GM18867 (cell line): Measurements from ENCODE around the gene SLF1.
A peak's percentile ranks its signal among the peaks of the same experiment; 100 is the strongest.
"Not testable (repeated sequence)": the region's sequence is repeated elsewhere in the genome, so short reads cannot be mapped to it uniquely, and the experiment has no call there.

Experiments used
- ATAC-seq: cut with Tn5 transposase; IDR thresholded peaks from one replicate; pipeline ENCODE4 v1.9.1; 2021; ENCODE audit warnings: mild to moderate bottlenecking, moderate library complexity; ENCODE audit not compliant: unreplicated experiment

Gene SLF1

DNA sequence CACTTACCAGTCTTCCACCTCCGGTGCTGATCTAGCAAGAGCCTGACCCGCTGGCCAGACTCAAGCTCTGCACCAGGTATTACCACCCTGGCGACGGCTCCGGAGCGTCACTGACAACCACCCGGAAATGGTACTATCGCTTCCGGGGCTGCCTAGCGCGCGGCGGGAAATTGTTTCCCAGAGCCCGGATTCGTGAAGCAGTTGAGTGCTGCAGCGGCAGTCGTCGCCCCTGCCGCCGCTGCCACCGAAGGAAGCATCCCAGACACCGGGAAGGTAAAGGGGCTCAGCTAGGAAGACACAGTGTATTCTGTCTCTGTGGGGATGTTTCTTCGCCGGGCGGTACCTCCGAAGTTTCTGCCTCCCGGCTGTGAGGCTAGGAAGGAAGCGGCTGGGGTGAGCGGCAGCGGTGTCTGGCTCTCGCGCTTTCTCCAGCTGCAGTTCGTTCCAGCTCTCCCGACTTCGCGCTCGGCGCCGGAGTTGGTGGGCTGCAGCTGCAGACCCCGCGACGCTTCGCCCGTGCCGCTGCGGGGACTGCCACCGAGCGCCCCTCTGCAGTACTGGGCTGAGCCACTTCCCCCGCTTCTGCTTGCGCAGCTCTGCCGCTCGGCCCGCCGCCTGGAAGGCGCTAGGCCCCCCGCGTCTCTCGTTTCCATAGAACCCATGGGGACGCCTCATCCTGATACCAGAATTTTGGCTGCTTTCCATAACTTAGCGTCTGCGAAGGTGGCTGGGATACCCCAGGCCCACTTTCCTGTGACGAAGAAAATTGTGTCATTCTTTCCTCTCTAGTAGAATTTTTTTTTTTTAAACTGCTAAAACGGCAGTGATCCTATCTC lies at the start of gene SLF1, which contains the start of gene KIAA0825:
TSS of gene SLF1 (plus strand) at position 177 of the 836 bp plus-strand sequence. CDS start 10,142 bp downstream, outside the sequence.
TSS of gene KIAA0825 (minus strand) at position 112 of the 836 bp plus-strand sequence. CDS start 81,478 bp downstream, outside the sequence.
- peak; percentile 99 for ATAC-seq

DNA sequence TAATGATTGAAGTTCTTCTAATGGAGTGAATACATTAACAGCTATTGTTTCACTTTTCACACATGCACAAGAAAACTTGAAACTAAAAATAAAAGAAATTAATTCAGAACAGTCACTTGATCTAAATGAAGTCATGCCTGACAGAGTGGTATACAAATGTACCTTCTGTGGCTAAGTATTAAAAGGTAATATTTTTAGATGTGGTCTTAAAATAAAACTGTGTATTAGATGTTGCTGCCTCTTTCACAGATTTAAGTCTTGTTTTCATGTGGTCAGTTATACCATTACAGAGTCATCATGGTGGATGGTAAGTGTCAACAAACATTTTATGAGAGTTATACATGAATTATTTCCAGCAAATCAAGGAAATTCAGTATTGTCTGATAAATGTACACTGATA lies 47.1 kb upstream of the SLF1 start:
- no peak for ATAC-seq

DNA sequence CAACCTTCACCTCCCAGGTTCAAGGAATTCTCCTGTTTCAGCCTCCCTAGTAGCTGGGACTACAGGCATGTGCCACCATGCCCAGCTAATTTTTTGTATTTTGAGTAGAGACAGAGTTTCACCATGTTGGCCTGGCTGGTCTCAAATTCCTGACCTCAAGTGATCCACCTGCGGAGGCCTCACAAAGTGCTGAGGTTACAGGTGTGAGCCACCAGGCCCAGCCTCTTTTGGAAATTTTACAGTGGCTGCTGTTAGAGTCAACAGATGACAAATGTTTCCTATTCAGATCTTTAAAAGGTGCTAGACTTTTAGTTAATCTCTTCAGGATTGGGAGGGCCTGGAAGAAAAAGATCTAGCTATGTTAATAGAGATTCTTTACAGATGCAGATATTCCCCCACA lies 45.1 kb upstream of the SLF1 start:
- ATAC-seq = not testable (repeated sequence)

DNA sequence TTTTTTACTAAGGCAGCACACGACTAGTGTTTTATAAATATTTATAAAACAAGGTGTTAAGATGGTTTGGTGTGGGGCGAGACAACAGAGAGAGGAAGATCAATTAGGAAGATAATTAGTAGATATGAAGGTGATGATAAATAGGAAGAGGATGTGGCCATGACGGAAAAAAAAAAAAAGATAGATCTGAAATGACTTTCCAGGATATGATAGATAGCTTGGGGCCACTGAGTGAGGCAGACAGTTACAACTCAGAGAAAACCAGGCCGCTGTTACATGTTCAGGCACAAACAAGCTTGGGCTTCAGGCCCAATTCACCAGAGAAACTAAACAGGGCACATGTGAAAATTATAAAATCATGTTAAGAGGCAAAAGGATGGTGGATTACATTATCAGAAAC lies 43.3 kb upstream of the SLF1 start:
- ATAC-seq = no peak

DNA sequence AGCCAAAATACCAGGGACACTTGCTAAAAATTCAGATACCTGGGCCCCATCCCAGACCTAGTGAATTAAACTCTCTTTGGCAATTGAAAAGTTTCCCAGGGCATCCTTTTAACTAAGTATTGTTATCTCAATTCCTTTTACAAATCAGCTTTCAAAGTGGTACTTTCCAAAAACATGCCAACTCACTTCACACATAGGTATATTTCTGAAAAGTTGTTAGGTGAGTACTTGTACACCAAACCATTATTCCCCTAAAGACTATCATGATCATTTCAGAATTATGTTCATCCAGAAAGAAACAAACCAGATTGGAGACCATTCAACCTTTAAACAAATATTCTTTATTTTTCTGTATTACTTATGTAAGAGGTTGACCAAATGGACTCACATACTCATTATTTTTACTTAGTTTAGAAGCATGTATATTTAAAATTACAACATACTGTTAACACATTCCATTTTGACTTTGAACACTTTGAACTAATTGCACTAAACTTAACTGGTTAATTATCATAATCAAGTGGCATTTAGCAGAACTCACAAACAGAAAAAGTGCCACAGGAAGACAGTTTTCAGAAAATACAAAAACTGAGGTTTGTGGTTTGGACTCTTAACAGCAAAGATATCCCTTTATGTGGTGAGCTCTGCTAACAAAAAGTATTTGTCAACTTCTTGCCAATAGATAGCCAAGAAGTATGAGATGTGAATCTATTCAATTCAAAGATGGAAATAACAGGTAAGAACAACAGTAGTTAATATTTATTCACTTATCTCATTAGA lies 40.8 kb upstream of the SLF1 start:
- ATAC-seq = peak; percentile 93

DNA sequence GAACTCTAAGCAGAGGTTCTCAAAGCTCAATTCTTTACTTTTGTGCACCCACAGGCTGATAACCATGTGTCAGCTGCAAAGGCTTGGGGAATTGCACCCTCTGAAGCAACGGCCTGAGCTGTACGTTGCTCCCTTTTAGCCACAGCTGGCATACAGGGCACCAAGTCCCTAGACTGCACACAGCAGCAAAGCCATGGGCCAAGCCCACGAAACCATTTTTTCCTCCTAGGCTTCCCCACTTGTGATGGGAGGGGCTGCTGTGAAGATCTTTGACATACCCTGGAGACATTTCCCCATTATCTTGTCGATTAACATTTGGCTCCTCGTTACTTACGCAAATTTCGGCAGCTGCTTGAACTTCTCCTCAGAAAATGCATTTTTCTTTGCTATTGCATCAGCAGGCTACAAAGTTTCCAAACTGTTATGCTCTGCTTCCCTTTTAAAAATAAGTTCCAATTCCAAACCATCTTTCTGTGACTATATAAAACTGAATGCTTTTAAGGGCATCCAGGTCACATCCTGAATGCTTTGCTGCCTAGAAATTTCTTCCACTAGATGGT lies 23.1 kb upstream of the SLF1 start:
- no peak for ATAC-seq

DNA sequence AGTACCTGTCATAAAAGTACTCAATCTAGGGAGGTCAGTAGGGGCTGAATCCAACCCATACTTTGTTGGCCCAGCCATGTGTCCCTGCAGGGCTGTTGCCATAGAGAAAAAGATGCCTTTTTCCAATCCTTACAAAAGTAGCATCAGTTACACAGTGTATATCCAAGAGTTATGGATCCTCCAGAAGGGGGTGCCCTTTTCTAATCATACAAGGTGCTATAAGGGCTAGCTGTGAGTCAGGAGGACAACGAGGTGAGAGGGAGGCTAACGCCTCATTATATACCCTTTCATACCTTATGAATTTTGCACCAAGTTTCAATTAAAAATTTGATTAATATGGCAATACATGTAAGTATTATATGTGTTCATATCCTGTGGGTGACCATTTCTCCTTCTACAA lies 4.9 kb upstream of the SLF1 start:
- no peak for ATAC-seq

DNA sequence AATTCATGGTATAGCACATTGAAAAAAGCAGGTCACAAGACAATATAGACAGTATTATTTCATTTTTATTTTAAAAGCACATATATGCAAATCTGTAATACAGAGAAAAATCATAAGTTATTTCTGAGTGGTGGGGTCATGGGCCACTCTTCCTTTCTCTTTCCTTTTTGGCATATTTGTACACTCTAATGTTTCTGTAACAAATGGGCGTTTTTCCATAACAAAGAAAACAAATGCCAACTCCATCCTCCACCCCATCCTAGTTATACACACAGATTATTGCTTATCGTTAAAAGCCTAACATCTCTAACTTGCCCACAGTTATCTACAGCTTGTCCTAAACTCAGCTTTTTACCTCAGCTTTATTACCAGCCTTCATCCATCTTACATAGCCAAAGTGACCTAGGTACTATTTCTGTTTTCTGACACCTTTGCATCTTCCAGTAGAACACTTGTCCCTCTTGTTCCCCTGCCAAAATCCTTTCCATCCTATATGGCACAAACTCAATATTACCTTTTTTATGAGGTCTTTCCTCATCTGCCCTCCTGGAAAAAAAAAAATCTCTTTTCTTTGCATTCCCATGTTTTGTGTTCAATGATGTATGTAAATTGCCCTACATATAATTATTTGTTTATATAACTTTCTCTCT lies 4.2 kb upstream of the SLF1 start:
- no peak for ATAC-seq

DNA sequence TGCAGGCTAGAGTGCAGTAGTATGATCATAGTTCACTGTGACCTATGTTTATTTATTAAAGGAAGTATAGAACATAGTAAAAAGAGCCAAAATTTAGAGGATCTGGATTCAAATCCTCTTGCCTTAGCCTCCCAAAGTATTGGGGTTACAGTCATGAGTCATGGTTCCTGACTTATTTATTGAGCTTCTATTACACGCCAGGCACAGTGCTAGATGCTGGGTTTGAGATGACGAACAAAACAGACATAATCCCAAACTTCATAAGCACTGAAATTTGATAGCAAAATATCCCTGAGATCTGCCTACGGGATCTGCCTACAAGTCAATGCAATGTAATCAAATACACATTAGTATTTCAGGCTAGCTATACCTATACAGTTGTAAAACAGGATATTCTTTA lies 2.6 kb upstream of the SLF1 start:
- no peak for ATAC-seq

DNA sequence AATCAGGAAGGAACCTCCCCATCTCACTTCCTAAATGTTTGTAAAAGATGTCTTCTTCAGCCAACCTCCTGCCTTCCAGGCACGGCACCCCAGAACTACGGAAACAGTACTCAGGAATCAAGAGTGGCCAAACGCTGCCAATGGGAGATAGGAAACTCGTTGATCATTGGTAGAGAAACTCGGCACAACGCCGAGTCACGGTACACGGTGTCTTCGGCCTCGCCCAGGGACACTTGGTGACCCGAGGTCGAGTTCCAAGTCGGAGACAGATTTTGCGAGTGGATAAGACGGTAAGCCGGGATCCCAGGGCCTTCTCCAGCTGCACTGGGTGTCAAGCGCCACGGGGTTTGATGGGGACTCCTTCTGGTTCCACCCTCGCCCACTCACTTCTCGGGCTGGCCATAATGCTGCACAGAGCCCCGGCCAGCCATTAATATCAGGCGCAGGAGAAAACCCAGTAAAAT lies 408 bp upstream of the SLF1 start:
- ATAC-seq = peak; percentile 26

DNA sequence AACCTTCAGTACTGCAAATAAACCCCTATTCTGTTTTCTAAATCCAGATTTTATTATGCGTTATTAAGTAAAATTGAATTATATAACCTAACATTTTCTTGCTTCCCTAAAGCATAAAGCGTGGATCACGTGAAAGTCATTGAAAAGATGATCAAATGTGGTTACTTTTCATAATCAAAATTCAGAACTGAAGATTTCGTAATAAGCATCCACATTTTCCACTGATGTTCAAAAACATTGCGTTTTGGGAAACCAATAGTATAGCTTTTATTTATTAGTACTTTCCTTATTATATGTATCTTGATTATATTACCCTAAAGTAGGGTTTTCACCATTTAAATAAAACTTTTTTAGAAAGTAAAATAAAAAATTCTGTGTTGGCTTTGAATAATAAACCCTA lies 1.8 kb downstream of the SLF1 start:
- ATAC-seq = no peak

DNA sequence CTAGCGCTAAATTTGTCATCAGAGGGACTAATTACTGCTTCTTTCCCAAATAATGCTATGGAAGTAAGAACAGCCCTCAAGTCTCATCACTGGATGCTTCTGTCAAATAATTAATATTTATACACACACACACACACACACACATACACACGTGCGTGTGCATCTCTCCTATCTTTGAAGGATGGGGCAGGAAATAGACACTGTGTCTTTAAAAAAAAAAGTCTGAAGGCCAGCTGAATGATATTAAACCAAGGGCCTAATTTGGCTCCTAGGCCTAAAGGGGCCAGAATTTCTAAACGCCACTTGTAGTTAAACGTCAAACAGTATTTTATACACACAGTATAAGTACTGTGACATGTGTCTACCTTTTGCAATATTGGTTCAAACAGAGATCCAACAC lies 3.3 kb downstream of the SLF1 start:
- ATAC-seq = no peak

DNA sequence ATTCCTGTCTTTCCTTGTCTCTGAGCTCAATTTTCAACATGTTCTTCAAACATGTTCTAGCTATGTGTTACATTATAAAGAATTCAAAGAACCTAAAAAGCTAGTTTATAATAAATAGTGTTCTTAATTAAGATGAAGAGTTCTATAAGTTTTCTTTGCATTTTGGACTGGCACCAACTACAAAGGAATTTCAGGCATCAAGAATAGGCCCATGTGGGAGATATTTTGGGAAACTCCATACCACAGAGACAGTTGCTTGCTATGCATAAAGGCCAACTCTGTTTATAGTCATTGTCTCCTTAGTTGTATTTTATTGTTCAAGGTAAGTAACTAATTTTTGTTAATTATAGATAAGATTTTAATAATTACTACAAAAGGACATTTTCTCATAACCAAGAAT lies 4.5 kb downstream of the SLF1 start:
- no peak for ATAC-seq

DNA sequence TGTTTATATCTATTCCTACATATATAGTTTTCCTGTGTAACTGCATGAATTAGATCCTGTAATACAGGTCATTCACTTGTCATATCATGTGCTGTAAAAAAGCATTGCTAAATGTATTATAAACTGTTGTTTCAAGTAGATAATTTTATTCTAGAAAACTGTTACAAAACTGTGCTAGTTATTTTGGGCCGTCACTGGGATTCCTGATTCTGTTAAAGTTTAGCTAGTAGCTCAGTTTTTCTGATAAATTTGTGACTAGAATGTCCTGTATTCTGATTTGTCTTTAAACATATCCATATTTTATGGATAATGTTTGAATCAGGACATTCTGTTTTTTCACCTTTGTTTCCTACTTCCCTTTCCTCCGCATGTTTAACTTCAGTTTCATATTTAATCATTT lies 5.4 kb downstream of the SLF1 start:
- ATAC-seq = no peak

DNA sequence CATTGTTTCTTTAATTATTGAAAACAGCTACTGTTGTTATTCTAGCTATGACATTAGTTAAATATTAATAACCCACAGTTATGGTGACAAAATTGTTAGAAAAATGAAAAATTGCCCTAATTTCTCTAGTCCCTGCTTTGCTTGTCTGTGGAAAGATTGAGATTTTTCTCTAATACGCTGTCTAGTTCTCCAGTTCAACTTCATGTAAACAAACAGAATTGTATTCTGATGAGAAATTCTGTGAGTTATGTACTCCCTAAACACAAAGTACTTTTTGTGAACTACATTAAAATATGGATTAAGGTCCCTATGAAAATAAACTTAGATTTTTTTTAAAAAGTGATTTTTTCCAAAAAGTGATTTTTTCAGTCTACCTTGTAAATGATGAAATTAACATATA lies 8.7 kb downstream of the SLF1 start:
- ATAC-seq = no peak

DNA sequence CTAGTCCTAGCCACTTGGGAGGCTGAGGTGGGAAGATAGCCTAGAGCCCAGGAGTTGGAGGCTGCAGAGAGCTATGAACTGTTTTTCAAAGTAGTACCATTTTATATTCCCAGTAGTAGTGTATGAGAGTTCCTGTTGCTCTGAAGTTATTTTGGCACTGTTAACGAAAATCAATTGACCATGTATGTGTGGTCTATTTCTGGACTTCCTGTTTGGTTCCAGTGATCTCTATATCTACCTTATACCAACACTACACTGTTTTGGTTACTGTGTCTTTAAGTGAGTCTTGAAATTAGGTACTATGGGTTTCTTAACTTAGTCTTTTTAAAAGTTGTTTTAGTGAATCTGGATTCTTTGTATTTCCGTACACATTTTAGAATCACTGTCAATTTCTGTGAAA lies 13.6 kb downstream of the SLF1 start:
- peak; percentile 96 for ATAC-seq

DNA sequence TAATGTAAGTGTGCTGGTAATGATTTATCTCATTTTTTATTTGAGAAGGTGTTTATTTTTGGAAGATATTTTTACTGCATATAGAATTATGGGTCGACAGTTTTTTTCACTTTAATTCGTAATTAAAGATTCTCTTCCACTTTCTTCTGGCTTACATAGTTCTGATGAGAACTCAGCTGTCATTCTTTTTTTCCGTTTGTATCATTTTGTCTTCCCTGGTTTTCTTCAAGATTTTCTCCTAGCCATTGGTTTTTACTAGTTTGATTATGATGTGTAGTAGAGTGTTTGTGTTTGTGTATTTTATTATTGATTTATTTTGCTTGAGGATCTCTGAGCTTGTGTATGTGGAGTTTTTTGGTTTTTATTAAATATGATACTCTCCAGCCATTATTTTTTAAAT lies 21.7 kb downstream of the SLF1 start:
- ATAC-seq = no peak

DNA sequence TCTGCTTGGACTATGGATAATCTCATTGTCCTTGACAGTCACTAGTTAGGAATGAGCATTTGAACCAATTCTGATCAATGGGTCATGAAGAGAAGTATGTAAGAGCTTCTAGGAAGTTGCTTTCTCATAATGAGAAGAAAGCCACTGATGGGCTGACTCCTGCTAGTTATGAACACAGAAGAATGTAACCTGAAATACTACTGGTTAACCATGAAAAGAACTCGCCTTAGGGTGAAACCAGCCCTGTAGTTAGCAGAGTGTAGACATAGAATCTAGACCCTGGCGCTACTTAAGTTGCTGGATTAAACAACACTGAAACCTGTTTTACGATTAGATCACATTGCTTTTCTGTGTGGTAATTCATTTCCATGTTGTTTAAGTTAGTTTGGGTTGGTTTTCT lies 26.6 kb downstream of the SLF1 start:
- no peak for ATAC-seq

DNA sequence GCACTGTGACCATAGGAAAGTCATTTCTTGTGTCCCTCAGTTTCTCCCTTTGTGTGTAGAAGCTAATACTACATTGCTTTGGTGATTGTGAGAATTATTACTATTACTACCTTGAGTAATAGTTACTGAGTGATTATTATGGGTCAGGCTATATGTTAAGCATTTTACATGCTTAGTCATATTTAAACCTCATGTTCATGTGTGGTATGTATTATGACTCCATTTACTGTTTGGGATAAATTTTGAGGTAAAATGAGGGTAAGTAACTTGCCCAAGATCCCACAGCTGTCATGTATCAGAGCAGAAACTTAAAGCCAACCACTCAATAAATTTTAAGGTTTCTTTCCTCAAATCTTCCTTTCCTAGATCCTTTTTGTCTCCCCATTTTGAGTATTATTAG lies 28.3 kb downstream of the SLF1 start:
- ATAC-seq = no peak

DNA sequence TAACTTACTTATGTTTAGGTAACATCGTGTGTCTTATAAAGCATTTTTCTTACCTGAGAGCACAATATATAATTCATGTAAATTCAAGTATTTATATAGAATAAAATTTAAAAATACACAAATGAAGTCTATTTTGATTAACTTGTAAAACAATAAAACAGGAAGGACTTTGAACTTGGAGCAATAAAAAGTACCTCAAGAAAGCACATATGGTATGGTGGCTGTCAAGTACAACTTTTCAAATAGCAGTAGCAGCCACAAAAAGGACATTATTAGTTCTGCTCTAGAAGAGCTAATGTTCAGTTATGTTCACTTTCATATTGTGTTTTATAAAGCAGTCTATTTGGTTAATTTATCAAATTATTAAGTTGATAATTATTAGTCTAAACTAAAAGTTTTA lies 31.4 kb downstream of the SLF1 start:
- no peak for ATAC-seq

DNA sequence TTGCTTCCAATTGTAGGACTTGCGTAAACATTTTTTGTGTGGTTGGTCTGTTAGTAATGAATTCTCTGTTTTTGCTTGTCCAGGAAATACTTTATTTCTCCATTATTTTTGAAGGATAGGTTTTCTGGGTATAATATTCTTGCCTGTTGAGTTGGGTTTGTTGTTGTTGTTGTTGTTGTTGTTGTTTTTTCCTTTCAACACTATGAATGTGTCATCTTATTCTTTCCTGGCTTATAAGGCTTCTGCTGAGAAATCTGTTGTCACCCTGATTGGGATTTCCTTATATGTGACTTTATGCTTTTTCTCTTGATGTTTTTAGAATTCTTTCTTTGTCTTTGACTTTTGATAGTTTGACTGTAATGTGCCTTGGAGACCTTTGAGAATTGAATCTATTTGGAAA lies 39.8 kb downstream of the SLF1 start:
- ATAC-seq = no peak
